Measurements from ENCODE around the gene SASH1. TPM values are rescaled to one million over a fixed set of nuclear protein-coding genes. Genes with fewer than 3 reads are reported as not detected.

Gene SASH1
- total RNA-seq, 1 donor from 2014 or later, result 15.5 TPM

DNA sequence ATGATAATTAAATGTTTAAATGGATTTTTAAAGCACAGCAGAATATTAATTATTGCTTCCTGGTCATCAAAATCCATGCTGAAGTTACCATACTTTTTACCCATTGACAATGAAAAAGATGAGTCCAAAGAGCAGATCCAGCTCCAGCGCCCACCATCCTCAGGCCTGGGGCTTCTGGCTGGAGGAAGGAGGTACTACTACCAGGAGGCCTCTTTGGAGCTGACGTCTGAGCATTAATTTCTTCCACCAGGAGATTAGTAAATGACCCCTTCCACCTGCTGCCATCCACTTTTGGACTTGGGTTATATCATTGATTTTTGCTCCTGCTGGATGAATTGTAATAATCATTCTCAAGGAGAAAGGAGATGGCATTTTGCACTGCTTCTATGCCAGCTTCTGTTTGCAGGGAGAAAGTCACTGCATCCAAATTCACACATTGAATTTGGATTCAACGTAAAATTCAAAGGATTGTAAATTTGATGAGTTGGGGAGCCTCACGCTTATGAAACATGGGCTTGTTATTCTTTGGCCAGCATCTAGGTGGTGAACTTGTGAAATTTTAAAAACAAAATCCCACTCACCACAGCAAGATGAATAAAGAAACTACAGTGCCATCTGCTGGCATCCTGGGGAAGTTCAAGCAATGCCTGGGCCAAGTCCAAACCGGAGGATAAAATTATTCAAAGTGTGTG, 121.8 kb downstream of the SASH1 start:
- no peak for TF ChIP-seq EZH2 (IDR thresholded peaks at IDR 0.05; ENCODE audit: insufficient read depth, low read length)
- TF ChIP-seq, protein P1, sequence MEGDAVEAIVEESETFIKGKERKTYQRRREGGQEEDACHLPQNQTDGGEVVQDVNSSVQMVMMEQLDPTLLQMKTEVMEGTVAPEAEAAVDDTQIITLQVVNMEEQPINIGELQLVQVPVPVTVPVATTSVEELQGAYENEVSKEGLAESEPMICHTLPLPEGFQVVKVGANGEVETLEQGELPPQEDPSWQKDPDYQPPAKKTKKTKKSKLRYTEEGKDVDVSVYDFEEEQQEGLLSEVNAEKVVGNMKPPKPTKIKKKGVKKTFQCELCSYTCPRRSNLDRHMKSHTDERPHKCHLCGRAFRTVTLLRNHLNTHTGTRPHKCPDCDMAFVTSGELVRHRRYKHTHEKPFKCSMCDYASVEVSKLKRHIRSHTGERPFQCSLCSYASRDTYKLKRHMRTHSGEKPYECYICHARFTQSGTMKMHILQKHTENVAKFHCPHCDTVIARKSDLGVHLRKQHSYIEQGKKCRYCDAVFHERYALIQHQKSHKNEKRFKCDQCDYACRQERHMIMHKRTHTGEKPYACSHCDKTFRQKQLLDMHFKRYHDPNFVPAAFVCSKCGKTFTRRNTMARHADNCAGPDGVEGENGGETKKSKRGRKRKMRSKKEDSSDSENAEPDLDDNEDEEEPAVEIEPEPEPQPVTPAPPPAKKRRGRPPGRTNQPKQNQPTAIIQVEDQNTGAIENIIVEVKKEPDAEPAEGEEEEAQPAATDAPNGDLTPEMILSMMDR (IDR thresholded peaks at IDR 0.05; ENCODE audit: insufficient read depth, low read depth, low read length), result peak; percentile 99
- Mint-ChIP-seq H3K4me3 (ENCODE audit: unreplicated experiment) (no peak overlapping the region), H3K27me3 (ENCODE audit: low read depth, unreplicated experiment) (no peaks in the 10 kb centered on the region), H3K9me3 (ENCODE audit: unreplicated experiment) (no peaks in the 10 kb centered on the region), H3K4me1 (ENCODE audit: low read depth, unreplicated experiment) (peaks cover 16% of the 10 kb centered on the region), H3K27ac (ENCODE audit: unreplicated experiment) (no peak overlapping the region), H3K36me3 (ENCODE audit: low read depth, unreplicated experiment) (no peaks in the 10 kb centered on the region)
- H3K79me2 ChIP-seq (ENCODE audit: insufficient read depth, low read length), result no peaks in the 10 kb centered on the region
- H3K9me3 ChIP-seq (ENCODE audit: insufficient read depth, low read depth, low read length), result no peaks in the 10 kb centered on the region
- no peaks in the 10 kb centered on the region for H3K36me3 ChIP-seq (ENCODE audit: insufficient read depth, low read length)
- peak; percentile 94 for FAIRE-seq
- H3K9ac ChIP-seq (ENCODE audit: low read length), result no peak overlapping the region
- H3K4me2 ChIP-seq (ENCODE audit: low read length), result no peak overlapping the region
- no peaks in the 10 kb centered on the region for H3K27me3 ChIP-seq (ENCODE audit: insufficient read depth, low read length)
- no peaks in the 10 kb centered on the region for H4K20me1 ChIP-seq (ENCODE audit: insufficient read depth, low read length)
- no peak overlapping the region for H3K4me3 ChIP-seq (ENCODE audit: insufficient read depth, low read depth, low read length)
- no peak overlapping the region for H2AFZ ChIP-seq (ENCODE audit: low read depth, low read length)
- DNase-seq (ENCODE audit: low read depth), result peak; percentile 50
- no peak overlapping the region for H3K27ac ChIP-seq (ENCODE audit: low read depth, low read length)
- H3K4me1 ChIP-seq (ENCODE audit: insufficient read depth, low read length), result peaks cover 5% of the 10 kb centered on the region

DNA sequence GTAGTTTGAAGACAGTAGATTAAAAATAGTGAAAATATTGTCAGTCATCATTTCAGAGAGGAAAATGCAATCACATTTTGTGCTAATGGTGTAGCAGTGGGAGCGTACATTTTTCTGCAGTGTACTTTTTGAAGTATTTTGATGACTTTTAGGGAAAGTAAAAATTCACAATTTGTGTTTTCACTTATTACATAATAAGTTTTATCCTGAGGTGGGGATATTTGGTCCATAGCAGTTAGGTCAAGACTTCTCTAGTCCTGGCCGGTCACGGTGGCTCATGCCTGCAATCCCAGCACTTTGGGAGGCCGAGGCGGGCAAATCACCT, 122.3 kb downstream of the SASH1 start:
- Histone ChIP-seq H4K20me1 (ENCODE audit: insufficient read depth, low read length) (no peaks in the 10 kb centered on the region), H3K36me3 (ENCODE audit: insufficient read depth, low read length) (no peaks in the 10 kb centered on the region), H3K4me2 (ENCODE audit: low read length) (no peak overlapping the region), H3K27me3 (ENCODE audit: insufficient read depth, low read length) (no peaks in the 10 kb centered on the region), H3K9ac (ENCODE audit: low read length) (no peak overlapping the region), H3K79me2 (ENCODE audit: insufficient read depth, low read length) (no peaks in the 10 kb centered on the region), H3K27ac (ENCODE audit: low read depth, low read length) (no peak overlapping the region), H3K4me3 (ENCODE audit: insufficient read depth, low read depth, low read length) (no peak overlapping the region), H2AFZ (ENCODE audit: low read depth, low read length) (no peak overlapping the region), H3K9me3 (ENCODE audit: insufficient read depth, low read depth, low read length) (no peaks in the 10 kb centered on the region), H3K4me1 (ENCODE audit: insufficient read depth, low read length) (peaks cover 5% of the 10 kb centered on the region)
- Mint-ChIP-seq H3K27ac (ENCODE audit: unreplicated experiment) (no peak overlapping the region), H3K36me3 (ENCODE audit: low read depth, unreplicated experiment) (no peaks in the 10 kb centered on the region), H3K4me1 (ENCODE audit: low read depth, unreplicated experiment) (peaks cover 16% of the 10 kb centered on the region), H3K4me3 (ENCODE audit: unreplicated experiment) (no peak overlapping the region), H3K27me3 (ENCODE audit: low read depth, unreplicated experiment) (no peaks in the 10 kb centered on the region), H3K9me3 (ENCODE audit: unreplicated experiment) (no peaks in the 10 kb centered on the region)
- TF ChIP-seq, protein P1 (IDR thresholded peaks at IDR 0.05; ENCODE audit: insufficient read depth, low read depth, low read length), result no peak
- TF ChIP-seq EZH2 (IDR thresholded peaks at IDR 0.05; ENCODE audit: insufficient read depth, low read length), result no peak
- DNase-seq (ENCODE audit: low read depth) (no peak), FAIRE-seq (no peak)

DNA sequence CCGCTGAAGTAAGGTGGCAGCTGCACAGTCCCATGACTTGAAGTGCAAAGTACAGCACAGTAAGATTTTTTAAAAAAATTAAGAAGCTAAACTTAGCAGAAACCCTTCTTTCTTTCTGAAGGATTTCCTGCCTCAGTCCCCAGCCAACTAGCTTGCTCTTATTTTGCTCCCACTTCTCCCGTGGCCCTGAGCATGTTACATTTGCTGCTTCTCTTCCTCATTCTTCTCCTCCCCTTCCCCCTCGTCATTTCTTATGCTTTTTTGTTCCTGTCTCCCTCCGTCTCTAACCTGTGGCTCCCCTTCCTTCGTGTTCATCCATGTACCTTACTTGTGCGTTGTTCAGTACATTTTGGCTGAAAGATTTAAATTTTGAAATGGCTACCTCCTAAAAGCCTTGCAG, 123.0 kb downstream of the SASH1 start:
- no peaks in the 10 kb centered on the region for H3K36me3 Mint-ChIP-seq (ENCODE audit: low read depth, unreplicated experiment)
- no peak overlapping the region for H3K4me2 ChIP-seq (ENCODE audit: low read length)
- no peaks in the 10 kb centered on the region for H3K36me3 ChIP-seq (ENCODE audit: insufficient read depth, low read length)
- no peaks in the 10 kb centered on the region for H3K79me2 ChIP-seq (ENCODE audit: insufficient read depth, low read length)
- H2AFZ ChIP-seq (ENCODE audit: low read depth, low read length), result no peak overlapping the region
- peaks cover 5% of the 10 kb centered on the region for H3K4me1 ChIP-seq (ENCODE audit: insufficient read depth, low read length)
- FAIRE-seq (no peak), DNase-seq (ENCODE audit: low read depth) (no peak)
- no peaks in the 10 kb centered on the region for H3K27me3 Mint-ChIP-seq (ENCODE audit: low read depth, unreplicated experiment)
- TF ChIP-seq, protein P1 (IDR thresholded peaks at IDR 0.05; ENCODE audit: insufficient read depth, low read depth, low read length), result no peak
- no peak for TF ChIP-seq EZH2 (IDR thresholded peaks at IDR 0.05; ENCODE audit: insufficient read depth, low read length)
- no peak overlapping the region for H3K4me3 ChIP-seq (ENCODE audit: insufficient read depth, low read depth, low read length)
- no peaks in the 10 kb centered on the region for H3K9me3 Mint-ChIP-seq (ENCODE audit: unreplicated experiment)
- H3K9me3 ChIP-seq (ENCODE audit: insufficient read depth, low read depth, low read length), result no peaks in the 10 kb centered on the region
- H4K20me1 ChIP-seq (ENCODE audit: insufficient read depth, low read length), result no peaks in the 10 kb centered on the region
- no peak overlapping the region for H3K4me3 Mint-ChIP-seq (ENCODE audit: unreplicated experiment)
- no peaks in the 10 kb centered on the region for H3K27me3 ChIP-seq (ENCODE audit: insufficient read depth, low read length)
- no peak overlapping the region for H3K9ac ChIP-seq (ENCODE audit: low read length)
- peaks cover 16% of the 10 kb centered on the region for H3K4me1 Mint-ChIP-seq (ENCODE audit: low read depth, unreplicated experiment)
- H3K27ac ChIP-seq (ENCODE audit: low read depth, low read length), result no peak overlapping the region
- H3K27ac Mint-ChIP-seq (ENCODE audit: unreplicated experiment), result no peak overlapping the region

All from astrocyte (in vitro differentiated cells and primary cell).